Fibroblast of lung (primary cell): Measurements from ENCODE around the gene MAMLD1.

Experiments used
- CTCF ChIP-seq, 2 donors: IDR thresholded peaks in 1 of 2; conservative IDR thresholded peaks in 1 of 2; 1 replicate in 1 of 2; 2 replicates in 1 of 2; pipeline ENCODE4 v1.5.1; 2011 to 2012; ENCODE audit warnings: low read length in 2 of 2, control low read depth in 1 of 2, inconsistent platforms in 1 of 2, low read depth in 1 of 2, mild to moderate bottlenecking in 1 of 2
- EZH2 ChIP-seq: IDR thresholded peaks from 2 replicates; pipeline ENCODE4 v1.5.1; 2012; ENCODE audit warnings: low read length, control low read depth, mild to moderate bottlenecking; ENCODE audit errors: missing control alignments

GRCh38 chrX:150509703-150510102 is 146.6 kb downstream of the MAMLD1 start:
- no peak for TF ChIP-seq CTCF (conservative IDR thresholded peaks at IDR 0.05 in 1 of 2, IDR thresholded peaks at IDR 0.05 in 1 of 2; ENCODE audit: low read depth in 1 of 2, low read length in 2 of 2)
- TF ChIP-seq EZH2, result no peak
